IgD-negative memory B cell (primary cell): ENCODE results near the gene GALNT5. TPM values are rescaled to one million over a fixed set of nuclear protein-coding genes. Genes with fewer than 3 reads are reported as not detected.
A peak's percentile ranks its signal among the peaks of the same experiment; 100 is the strongest.

ENCODE experiments used
- H3K27ac Mint-ChIP-seq, 3 donors: one replicate each; pipeline ENCODE4 v1.8.0; 2020 to 2022; ENCODE audit warnings: mild to moderate bottlenecking in 3 of 3, mixed read lengths in 3 of 3, moderate library complexity in 1 of 3
- H3K27me3 Mint-ChIP-seq: one replicate; pipeline ENCODE4 v1.8.0; 2021; ENCODE audit warnings: mixed read lengths
- H3K36me3 Mint-ChIP-seq: one replicate; pipeline ENCODE4 v1.8.0; 2020; ENCODE audit warnings: mild to moderate bottlenecking, mixed read lengths
- H3K4me1 Mint-ChIP-seq, 3 donors: one replicate each; pipeline ENCODE4 v1.8.0; 2020 to 2022; ENCODE audit warnings: mixed read lengths in 3 of 3, mild to moderate bottlenecking in 1 of 3
- H3K4me3 Mint-ChIP-seq, 4 donors: one replicate each; pipeline ENCODE4 v1.8.0; 2020 to 2022; ENCODE audit warnings: mild to moderate bottlenecking in 4 of 4, mixed read lengths in 4 of 4, moderate library complexity in 3 of 4
- H3K9me3 Mint-ChIP-seq, 3 donors: one replicate each; pipeline ENCODE4 v1.8.0; 2020 to 2021; ENCODE audit warnings: mixed read lengths in 3 of 3, mild to moderate bottlenecking in 1 of 3
- polyA plus RNA-seq: library from polyadenylated mRNA; unstranded; fragments of 300-500 nt; fragmentation: Illumina TruSeq; gene quantifications from one replicate; pipeline ENCODE4 v1.2.3, GENCODE V29; 2021

GALNT5 gene
- polyA plus RNA-seq, 1 donor from 2014 or later, result not detected

- H3K27ac Mint-ChIP-seq, result no peak overlapping the region
- H3K36me3 Mint-ChIP-seq, result no peaks in the 10 kb centered on the region
- peaks cover 0 to 1% (median 0%) of the 10 kb centered on the region in 3 donors for H3K4me1 Mint-ChIP-seq
- no peak overlapping the region for H3K4me3 Mint-ChIP-seq
- peaks cover 8% of the 10 kb centered on the region for H3K27me3 Mint-ChIP-seq
- no peaks in the 10 kb centered on the region for H3K9me3 Mint-ChIP-seq
These were observed 35.3 kb downstream of the GALNT5 start for GRCh38 chr2:157292853-157293252.

- H3K4me3 Mint-ChIP-seq, result no peak overlapping the region
- peaks cover 0 to 1% (median 0%) of the 10 kb centered on the region in 3 donors for H3K4me1 Mint-ChIP-seq
- no peaks in the 10 kb centered on the region for H3K9me3 Mint-ChIP-seq
- no peak overlapping the region for H3K27ac Mint-ChIP-seq
- H3K36me3 Mint-ChIP-seq, result no peaks in the 10 kb centered on the region
- peaks cover 10% of the 10 kb centered on the region for H3K27me3 Mint-ChIP-seq
These were observed 39.0 kb downstream of the GALNT5 start for GRCh38 chr2:157296490-157296889.

- peaks cover 0 to 1% (median 0%) of the 10 kb centered on the region in 3 donors for H3K4me1 Mint-ChIP-seq
- H3K36me3 Mint-ChIP-seq, result no peaks in the 10 kb centered on the region
- peaks cover 10% of the 10 kb centered on the region for H3K27me3 Mint-ChIP-seq
- no peak overlapping the region for H3K27ac Mint-ChIP-seq
- no peaks in the 10 kb centered on the region for H3K9me3 Mint-ChIP-seq
- H3K4me3 Mint-ChIP-seq, result no peak overlapping the region
These were observed 39.5 kb downstream of the GALNT5 start for GRCh38 chr2:157296958-157297357.

DNA sequence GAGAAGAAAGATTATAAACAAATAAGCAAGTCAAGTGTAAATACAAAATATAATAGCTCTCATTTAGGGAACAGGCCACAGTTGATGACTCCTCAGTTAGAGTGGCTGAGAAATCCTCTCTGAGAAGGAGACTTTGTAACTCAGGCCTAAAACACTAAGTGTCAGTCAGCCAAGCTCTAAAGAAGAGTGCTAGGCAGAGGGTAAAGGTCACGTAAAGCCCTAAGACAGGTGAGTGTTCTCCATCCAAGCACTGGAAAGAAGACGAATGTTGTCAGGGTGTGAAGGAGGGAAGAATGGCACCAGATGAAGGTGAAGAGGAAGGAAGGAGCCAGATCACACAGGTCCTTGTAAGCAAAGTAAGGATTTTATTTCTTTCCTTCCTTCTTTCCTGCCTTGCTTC lies 43.8 kb downstream of the GALNT5 start:
- Mint-ChIP-seq H3K27ac (no peak overlapping the region), H3K36me3 (no peaks in the 10 kb centered on the region), H3K9me3 (no peaks in the 10 kb centered on the region), H3K27me3 (peaks cover 8% of the 10 kb centered on the region), H3K4me3 (no peak overlapping the region), H3K4me1 (peaks cover 0 to 3% (median 0%) of the 10 kb centered on the region in 3 donors)

GRCh38 chr2:157302492-157303099 lies 45.1 kb downstream of the GALNT5 start:
- peaks cover 3% of the 10 kb centered on the region for H3K27me3 Mint-ChIP-seq
- no peaks in the 10 kb centered on the region for H3K36me3 Mint-ChIP-seq
- no peak overlapping the region for H3K4me3 Mint-ChIP-seq
- H3K4me1 Mint-ChIP-seq, result peaks cover 0 to 3% (median 2%) of the 10 kb centered on the region in 3 donors
- H3K9me3 Mint-ChIP-seq, result no peaks in the 10 kb centered on the region
- no peak overlapping the region for H3K27ac Mint-ChIP-seq

GRCh38 chr2:157303612-157304011 lies 46.1 kb downstream of the GALNT5 start:
- H3K36me3 Mint-ChIP-seq, result no peaks in the 10 kb centered on the region
- peaks cover 2% of the 10 kb centered on the region for H3K27me3 Mint-ChIP-seq
- no peak overlapping the region for H3K27ac Mint-ChIP-seq
- no peaks in the 10 kb centered on the region for H3K9me3 Mint-ChIP-seq
- no peak overlapping the region for H3K4me3 Mint-ChIP-seq
- H3K4me1 Mint-ChIP-seq, result peaks cover 0 to 3% (median 2%) of the 10 kb centered on the region in 3 donors

- no peaks in the 10 kb centered on the region for H3K27me3 Mint-ChIP-seq
- peak overlapping the region in 1 of 3 donors; percentile 25 for H3K27ac Mint-ChIP-seq
- H3K4me1 Mint-ChIP-seq, result peaks cover 0 to 3% (median 2%) of the 10 kb centered on the region in 3 donors
- no peaks in the 10 kb centered on the region for H3K36me3 Mint-ChIP-seq
- H3K9me3 Mint-ChIP-seq, result no peaks in the 10 kb centered on the region
- no peak overlapping the region for H3K4me3 Mint-ChIP-seq
These were observed 47.6 kb downstream of the GALNT5 start for GRCh38 chr2:157304811-157305722.

DNA sequence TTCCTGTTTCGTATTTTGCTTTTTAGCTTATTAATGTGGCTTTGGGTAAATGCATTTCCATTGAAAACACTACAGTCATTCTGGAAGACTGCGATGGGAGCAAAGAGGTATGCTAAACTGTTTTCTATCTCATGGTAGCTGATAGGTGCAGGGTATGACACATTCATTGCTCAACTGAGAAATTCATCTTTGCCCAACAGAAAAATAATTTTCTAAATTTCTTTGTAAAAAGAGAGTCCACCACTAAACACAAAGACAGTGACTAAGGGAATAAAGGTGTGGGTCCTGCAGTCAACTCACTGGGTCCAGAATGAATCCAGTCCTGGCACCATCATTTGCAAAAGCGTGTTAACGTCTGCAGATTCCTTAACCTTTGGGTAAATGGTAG lies 48.2 kb downstream of the GALNT5 start:
- peaks cover 0 to 3% (median 2%) of the 10 kb centered on the region in 3 donors for H3K4me1 Mint-ChIP-seq
- no peaks in the 10 kb centered on the region for H3K9me3 Mint-ChIP-seq
- H3K27me3 Mint-ChIP-seq, result no peaks in the 10 kb centered on the region
- no peaks in the 10 kb centered on the region for H3K36me3 Mint-ChIP-seq
- no peak overlapping the region for H3K27ac Mint-ChIP-seq
- H3K4me3 Mint-ChIP-seq, result no peak overlapping the region

- no peak overlapping the region for H3K27ac Mint-ChIP-seq
- H3K4me3 Mint-ChIP-seq, result no peak overlapping the region
- peaks cover 2% of the 10 kb centered on the region for H3K27me3 Mint-ChIP-seq
- H3K36me3 Mint-ChIP-seq, result no peaks in the 10 kb centered on the region
- no peaks in the 10 kb centered on the region for H3K9me3 Mint-ChIP-seq
- peaks cover 0 to 3% (median 2%) of the 10 kb centered on the region in 3 donors for H3K4me1 Mint-ChIP-seq
These were observed 49.5 kb downstream of the GALNT5 start for GRCh38 chr2:157307021-157307420.

DNA sequence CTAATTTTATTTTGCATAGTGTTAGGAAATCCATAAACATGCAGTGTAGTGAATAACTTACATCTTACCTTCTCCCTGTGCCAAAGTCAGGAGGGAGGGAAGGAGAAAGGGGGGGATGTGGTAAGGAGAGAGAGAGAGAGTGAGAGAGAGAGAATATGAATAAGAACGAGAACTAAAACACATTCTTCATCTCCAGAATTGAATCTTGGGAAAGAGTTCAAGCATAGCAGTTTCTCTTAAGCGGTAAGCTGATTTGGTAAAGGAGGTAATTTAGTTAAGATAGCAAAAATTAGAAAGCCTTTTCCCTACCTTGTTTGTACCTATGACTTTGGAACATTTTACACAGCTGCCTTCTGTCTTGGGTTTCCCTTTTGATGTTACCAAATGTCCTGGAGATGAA lies 52.4 kb downstream of the GALNT5 start:
- peaks cover 0 to 2% (median 1%) of the 10 kb centered on the region in 3 donors for H3K4me1 Mint-ChIP-seq
- H3K27me3 Mint-ChIP-seq, result peaks cover 2% of the 10 kb centered on the region
- H3K36me3 Mint-ChIP-seq, result no peaks in the 10 kb centered on the region
- H3K27ac Mint-ChIP-seq, result no peak overlapping the region
- H3K9me3 Mint-ChIP-seq, result no peaks in the 10 kb centered on the region
- no peak overlapping the region for H3K4me3 Mint-ChIP-seq

DNA sequence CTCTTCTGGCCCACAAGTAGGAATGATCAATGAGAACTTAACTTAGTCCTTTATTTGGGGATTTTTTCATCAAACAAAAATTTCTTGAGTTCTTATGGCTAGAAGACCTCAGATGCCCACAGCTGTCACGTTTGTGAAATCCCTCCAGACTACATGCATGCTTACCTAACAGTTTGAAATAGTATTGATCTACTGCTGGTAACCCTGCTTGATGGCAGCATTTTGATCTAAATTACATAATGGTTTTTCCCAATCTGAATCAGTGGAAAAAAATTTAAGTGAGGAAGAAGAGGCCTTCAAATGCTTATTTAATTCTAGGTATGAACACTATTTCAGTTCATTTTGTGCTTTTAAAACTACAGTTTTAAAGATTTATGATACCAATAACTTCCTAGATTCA lies 54.2 kb downstream of the GALNT5 start:
- Mint-ChIP-seq H3K27me3 (peaks cover 2% of the 10 kb centered on the region), H3K36me3 (no peaks in the 10 kb centered on the region), H3K9me3 (no peaks in the 10 kb centered on the region), H3K27ac (no peak overlapping the region), H3K4me3 (no peak overlapping the region), H3K4me1 (no peaks in the 10 kb centered on the region)

GRCh38 chr2:157312866-157313486 lies 55.5 kb downstream of the GALNT5 start:
- H3K9me3 Mint-ChIP-seq, result no peaks in the 10 kb centered on the region
- no peak overlapping the region for H3K27ac Mint-ChIP-seq
- H3K27me3 Mint-ChIP-seq, result peaks cover 2% of the 10 kb centered on the region
- no peak overlapping the region for H3K4me3 Mint-ChIP-seq
- no peaks in the 10 kb centered on the region for H3K4me1 Mint-ChIP-seq
- no peaks in the 10 kb centered on the region for H3K36me3 Mint-ChIP-seq

GRCh38 chr2:157315901-157316300 lies 58.4 kb downstream of the GALNT5 start:
- Mint-ChIP-seq H3K27ac (no peak overlapping the region), H3K27me3 (peaks cover 2% of the 10 kb centered on the region), H3K4me3 (no peak overlapping the region), H3K36me3 (peaks cover 4% of the 10 kb centered on the region), H3K4me1 (no peaks in the 10 kb centered on the region), H3K9me3 (no peaks in the 10 kb centered on the region)

- no peaks in the 10 kb centered on the region for H3K9me3 Mint-ChIP-seq
- H3K27me3 Mint-ChIP-seq, result no peaks in the 10 kb centered on the region
- H3K27ac Mint-ChIP-seq, result no peak overlapping the region
- no peak overlapping the region for H3K4me3 Mint-ChIP-seq
- H3K36me3 Mint-ChIP-seq, result peaks cover 8% of the 10 kb centered on the region
- no peaks in the 10 kb centered on the region for H3K4me1 Mint-ChIP-seq
These were observed 61.4 kb downstream of the GALNT5 start for GRCh38 chr2:157318884-157319283.

- Mint-ChIP-seq H3K4me1 (no peaks in the 10 kb centered on the region), H3K27me3 (no peaks in the 10 kb centered on the region), H3K4me3 (no peak overlapping the region), H3K27ac (peak overlapping the region in 1 of 3 donors; percentile 45), H3K9me3 (no peaks in the 10 kb centered on the region), H3K36me3 (peaks cover 8% of the 10 kb centered on the region)
These were observed 62.3 kb downstream of the GALNT5 start for GRCh38 chr2:157319795-157320194.
